ENCODE measurements around the gene SLC25A12.

SLC25A12 gene

DNA sequence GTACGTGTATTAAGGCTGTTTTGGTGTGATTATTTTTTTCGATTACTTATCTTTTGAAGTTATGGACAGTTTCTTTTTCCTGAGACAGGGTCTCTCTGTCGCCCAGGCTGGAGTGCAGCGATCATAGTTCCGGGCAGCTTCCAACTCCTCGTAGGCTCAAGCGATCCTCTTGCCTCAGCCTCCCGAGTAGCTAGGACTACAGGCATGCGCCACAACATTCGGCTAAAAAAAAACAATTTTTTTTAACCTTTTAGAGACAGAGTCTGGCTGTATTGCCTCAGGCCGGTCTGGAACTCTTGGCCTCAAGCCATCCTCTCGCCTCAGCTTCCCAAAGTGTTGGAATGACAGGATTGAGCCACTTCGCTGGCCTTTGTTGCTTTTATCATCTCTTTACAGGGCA, 29.2 kb upstream of the SLC25A12 start:
- H3K4me3 ChIP-seq (ENCODE audit: control insufficient read depth in 1 of 7, extremely low read depth in 1 of 7, insufficient read depth in 4 of 7, low read depth in 2 of 7, low read length in 6 of 7) = peak overlapping the region in 6 of 7 experiments; percentile 80 to 99 (median 92)
- no peaks in the 10 kb centered on the region for H3K9me3 ChIP-seq (ENCODE audit: control extremely low read depth in 1 of 5, control insufficient read depth in 4 of 5, insufficient read depth in 2 of 5, low read depth in 1 of 5, low read length in 4 of 5)
- ChIA-PET CTCF (interaction anchor here (0.9 to 1.9 kb wide), 4 partner anchors 9 to 183 kb away, joined by 3 to 6 read pairs (median 4); no protein-coding TSS in a partner anchor), POLR2A (no interaction called here)
- H3K27me3 ChIP-seq (replicated peaks in 2 of 5; ENCODE audit: control insufficient read depth in 4 of 5, insufficient read depth in 5 of 5, low read length in 4 of 5) = no peaks in the 10 kb centered on the region
- peak overlapping the region; percentile 90 to 96 for H3K27ac ChIP-seq (ENCODE audit: insufficient read depth in 1 of 2, low read depth in 1 of 2, low read length in 2 of 2, poor library complexity in 1 of 2, severe bottlenecking in 2 of 2)
- H3K36me3 ChIP-seq (ENCODE audit: control insufficient read depth in 4 of 4, insufficient read depth in 4 of 4, low read length in 3 of 4) = peaks cover under 1 to 20% (median 10%) of the 10 kb centered on the region in 4 experiments
- no peak for DNase-seq
- WGBS (ENCODE audit: insufficient coverage) = 66% methylated on average over 12 of the region's 13 CpGs
- H3K4me1 ChIP-seq (ENCODE audit: control extremely low read depth in 1 of 4, control insufficient read depth in 4 of 4, insufficient read depth in 4 of 4, low read length in 3 of 4) = peaks cover 11 to 30% (median 22%) of the 10 kb centered on the region in 4 experiments

DNA sequence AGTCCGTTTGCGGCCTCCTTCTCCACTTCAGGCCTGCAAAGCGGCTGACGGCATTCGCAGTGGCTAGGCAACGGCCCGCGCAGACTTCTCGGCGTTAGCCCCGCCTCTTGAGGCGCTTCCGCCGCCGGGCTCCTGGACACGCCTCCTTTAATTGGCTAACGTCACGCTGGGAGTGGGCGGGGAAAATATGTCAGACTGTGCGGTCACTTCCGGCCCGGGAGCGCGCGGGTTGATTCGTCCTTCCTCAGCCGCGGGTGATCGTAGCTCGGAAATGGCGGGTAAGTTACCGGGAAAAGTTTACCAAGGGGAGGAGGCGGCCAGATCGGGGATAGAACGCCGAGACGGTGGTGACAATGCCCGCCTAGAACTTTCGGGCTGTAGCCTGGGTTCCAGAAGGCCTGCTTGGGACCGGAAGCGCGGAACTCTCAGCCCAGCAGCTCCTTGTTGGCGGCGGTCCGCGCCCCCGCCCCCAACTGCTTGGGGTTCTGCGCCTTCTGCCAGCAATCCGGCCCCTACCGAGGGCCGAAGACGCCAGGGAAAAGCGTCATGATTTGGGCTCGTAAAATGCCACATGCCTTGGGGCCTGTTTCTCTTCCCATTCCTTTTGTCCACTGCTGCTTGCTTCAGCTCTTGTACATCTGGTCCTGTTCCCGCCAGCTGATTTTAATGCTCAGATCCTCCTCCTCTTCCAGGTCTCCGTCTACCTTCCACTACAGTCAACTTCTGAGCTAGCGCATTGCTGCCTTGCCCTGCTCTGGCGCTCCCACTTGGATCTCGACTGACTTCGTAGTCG, 28.4 kb upstream of the SLC25A12 start, which contains the start of gene HAT1:
Gene HAT1 (plus strand): TSS at position 232 of the 793 bp plus-strand sequence. CDS start 40 bp downstream, at position 272.
- DNase-seq = peak; percentile 97 to 99 (median 98)
- POLR2A ChIA-PET = no interaction called here

DNA sequence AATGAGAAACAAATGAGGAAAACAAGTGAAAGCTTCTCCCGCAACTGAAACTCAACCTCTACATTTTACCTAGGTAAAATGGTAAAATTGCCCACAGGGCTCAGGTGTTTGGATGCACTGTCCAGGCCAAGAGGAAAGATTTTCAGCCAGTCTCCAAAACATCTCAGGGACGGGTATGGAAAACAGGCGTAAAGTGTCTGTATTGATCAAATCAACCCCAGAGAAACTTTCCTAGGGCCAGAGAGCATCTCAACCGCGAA, 27.9 kb upstream of the SLC25A12 start:
- ChIA-PET CTCF (interaction anchor here (0.9 to 1.5 kb wide), 3 partner anchors 19 to 91 kb away, joined by 3 read pairs; partner anchors contain the start of gene SLC25A12), POLR2A (no interaction called here)

More for the DNA sequence above, 28.4 kb upstream of the SLC25A12 start, which contains the start of gene HAT1:
- Histone ChIP-seq H3K4me3 (ENCODE audit: control insufficient read depth in 1 of 7, extremely low read depth in 1 of 7, insufficient read depth in 4 of 7, low read depth in 2 of 7, low read length in 6 of 7) (peak within 1 kb of the TSS; percentile 80 to 99 (median 90)), H3K27ac (ENCODE audit: insufficient read depth in 1 of 2, low read depth in 1 of 2, low read length in 2 of 2, poor library complexity in 1 of 2, severe bottlenecking in 2 of 2) (peak within 1 kb of the TSS; percentile 90 to 96), H3K27me3 (replicated peaks in 2 of 5; ENCODE audit: control insufficient read depth in 4 of 5, insufficient read depth in 5 of 5, low read length in 4 of 5) (no peaks in the 10 kb centered on the region), H3K9me3 (ENCODE audit: control extremely low read depth in 1 of 5, control insufficient read depth in 4 of 5, insufficient read depth in 2 of 5, low read depth in 1 of 5, low read length in 4 of 5) (no peaks in the 10 kb centered on the region), H3K36me3 (ENCODE audit: control insufficient read depth in 4 of 4, insufficient read depth in 4 of 4, low read length in 3 of 4) (peaks cover 0 to 12% (median 7%) of the 10 kb centered on the region in 4 experiments), H3K4me1 (ENCODE audit: control extremely low read depth in 1 of 4, control insufficient read depth in 4 of 4, insufficient read depth in 4 of 4, low read length in 3 of 4) (peaks cover 11 to 30% (median 22%) of the 10 kb centered on the region in 4 experiments)
- 0% methylated on average over 56 of the region's 61 CpGs for WGBS (ENCODE audit: insufficient coverage)
- CTCF ChIA-PET = interaction anchor here (0.9 to 1.9 kb wide), 5 partner anchors 8 to 128 kb away, joined by 3 to 6 read pairs (median 3); partner anchors contain the start of gene SLC25A12

DNA sequence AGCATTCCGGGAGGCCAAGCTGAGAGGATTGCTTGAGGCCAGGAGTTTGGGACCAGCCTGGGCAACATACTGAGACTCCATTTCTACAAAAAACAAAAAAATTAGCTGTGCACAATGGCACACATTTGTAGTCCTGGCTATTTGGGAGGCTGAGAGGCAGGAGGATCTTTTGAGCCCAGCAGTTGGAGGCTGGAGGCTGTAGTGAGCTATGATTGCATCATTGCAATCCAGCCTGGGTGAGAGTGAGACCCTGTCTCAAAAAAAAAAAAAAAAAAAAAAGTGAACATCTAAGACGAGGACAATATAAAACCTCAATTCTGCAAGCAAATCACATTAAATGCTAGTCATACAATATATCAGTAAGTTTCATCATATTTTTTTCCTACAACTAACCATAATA, 25.4 kb upstream of the SLC25A12 start:
- no peak for DNase-seq
- POLR2A ChIA-PET = no interaction called here
- no peaks in the 10 kb centered on the region for H3K36me3 ChIP-seq (ENCODE audit: control insufficient read depth in 4 of 4, insufficient read depth in 4 of 4, low read length in 3 of 4)
- peaks cover 11 to 24% (median 20%) of the 10 kb centered on the region in 4 experiments for H3K4me1 ChIP-seq (ENCODE audit: control extremely low read depth in 1 of 4, control insufficient read depth in 4 of 4, insufficient read depth in 4 of 4, low read length in 3 of 4)
- H3K27ac ChIP-seq (ENCODE audit: insufficient read depth in 1 of 2, low read depth in 1 of 2, low read length in 2 of 2, poor library complexity in 1 of 2, severe bottlenecking in 2 of 2) = no peak overlapping the region
- WGBS (ENCODE audit: insufficient coverage) = 100% methylated on average over 1 of the region's 2 CpGs
- CTCF ChIA-PET = no interaction called here
- no peak overlapping the region for H3K4me3 ChIP-seq (ENCODE audit: control insufficient read depth in 1 of 7, extremely low read depth in 1 of 7, insufficient read depth in 4 of 7, low read depth in 2 of 7, low read length in 6 of 7)
- no peaks in the 10 kb centered on the region for H3K9me3 ChIP-seq (ENCODE audit: control extremely low read depth in 1 of 5, control insufficient read depth in 4 of 5, insufficient read depth in 2 of 5, low read depth in 1 of 5, low read length in 4 of 5)
- no peaks in the 10 kb centered on the region for H3K27me3 ChIP-seq (replicated peaks in 2 of 5; ENCODE audit: control insufficient read depth in 4 of 5, insufficient read depth in 5 of 5, low read length in 4 of 5)

More for the DNA sequence above, 27.9 kb upstream of the SLC25A12 start:
- H3K36me3 ChIP-seq (ENCODE audit: control insufficient read depth in 4 of 4, insufficient read depth in 4 of 4, low read length in 3 of 4) = peaks cover 0 to 7% (median 3%) of the 10 kb centered on the region in 4 experiments
- no peaks in the 10 kb centered on the region for H3K27me3 ChIP-seq (replicated peaks in 2 of 5; ENCODE audit: control insufficient read depth in 4 of 5, insufficient read depth in 5 of 5, low read length in 4 of 5)
- peaks cover 11 to 30% (median 22%) of the 10 kb centered on the region in 4 experiments for H3K4me1 ChIP-seq (ENCODE audit: control extremely low read depth in 1 of 4, control insufficient read depth in 4 of 4, insufficient read depth in 4 of 4, low read length in 3 of 4)
- no peaks in the 10 kb centered on the region for H3K9me3 ChIP-seq (ENCODE audit: control extremely low read depth in 1 of 5, control insufficient read depth in 4 of 5, insufficient read depth in 2 of 5, low read depth in 1 of 5, low read length in 4 of 5)
- H3K27ac ChIP-seq (ENCODE audit: insufficient read depth in 1 of 2, low read depth in 1 of 2, low read length in 2 of 2, poor library complexity in 1 of 2, severe bottlenecking in 2 of 2) = peak overlapping the region; percentile 90 to 96
- 7% methylated on average over 3 of the region's 5 CpGs for WGBS (ENCODE audit: insufficient coverage)
- peak overlapping the region; percentile 58 to 99 (median 90) for H3K4me3 ChIP-seq (ENCODE audit: control insufficient read depth in 1 of 7, extremely low read depth in 1 of 7, insufficient read depth in 4 of 7, low read depth in 2 of 7, low read length in 6 of 7)
- DNase-seq = no peak

DNA sequence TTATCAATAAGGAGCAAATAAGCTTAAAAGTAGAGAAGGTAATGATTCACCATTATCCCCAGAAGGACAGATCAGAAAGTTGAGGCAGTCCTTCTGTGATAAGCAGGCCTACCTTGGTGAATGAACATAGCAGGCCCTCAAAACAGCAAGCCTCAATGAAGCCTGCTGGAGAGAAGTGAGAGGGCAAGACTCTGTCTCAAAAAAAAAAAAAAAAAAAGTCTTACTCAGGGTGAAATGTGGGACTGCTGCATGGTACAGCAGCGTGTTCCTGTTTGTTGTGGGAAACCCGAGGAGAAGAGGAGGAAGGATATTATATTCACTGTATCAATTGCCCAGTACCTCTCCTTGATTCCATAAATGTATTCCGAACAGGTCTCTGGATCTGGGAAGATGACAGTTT, 19.5 kb upstream of the SLC25A12 start:
- no peaks in the 10 kb centered on the region for H3K36me3 ChIP-seq (ENCODE audit: control insufficient read depth in 4 of 4, insufficient read depth in 4 of 4, low read length in 3 of 4)
- ChIA-PET POLR2A (no interaction called here), CTCF (interaction anchor here (0.8 to 1.5 kb wide), 3 partner anchors 8 to 18 kb away, joined by 3 to 4 read pairs (median 3); partner anchors contain the start of gene HAT1)
- no peak overlapping the region for H3K4me3 ChIP-seq (ENCODE audit: control insufficient read depth in 1 of 7, extremely low read depth in 1 of 7, insufficient read depth in 4 of 7, low read depth in 2 of 7, low read length in 6 of 7)
- no peak for DNase-seq
- H3K27me3 ChIP-seq (replicated peaks in 2 of 5; ENCODE audit: control insufficient read depth in 4 of 5, insufficient read depth in 5 of 5, low read length in 4 of 5) = no peaks in the 10 kb centered on the region
- 100% methylated on average over 1 of the region's 3 CpGs for WGBS (ENCODE audit: insufficient coverage)
- no peak overlapping the region for H3K27ac ChIP-seq (ENCODE audit: insufficient read depth in 1 of 2, low read depth in 1 of 2, low read length in 2 of 2, poor library complexity in 1 of 2, severe bottlenecking in 2 of 2)
- H3K4me1 ChIP-seq (ENCODE audit: control extremely low read depth in 1 of 4, control insufficient read depth in 4 of 4, insufficient read depth in 4 of 4, low read length in 3 of 4) = no peaks in the 10 kb centered on the region
- H3K9me3 ChIP-seq (ENCODE audit: control extremely low read depth in 1 of 5, control insufficient read depth in 4 of 5, insufficient read depth in 2 of 5, low read depth in 1 of 5, low read length in 4 of 5) = peaks cover 0 to 2% (median 0%) of the 10 kb centered on the region in 5 experiments

DNA sequence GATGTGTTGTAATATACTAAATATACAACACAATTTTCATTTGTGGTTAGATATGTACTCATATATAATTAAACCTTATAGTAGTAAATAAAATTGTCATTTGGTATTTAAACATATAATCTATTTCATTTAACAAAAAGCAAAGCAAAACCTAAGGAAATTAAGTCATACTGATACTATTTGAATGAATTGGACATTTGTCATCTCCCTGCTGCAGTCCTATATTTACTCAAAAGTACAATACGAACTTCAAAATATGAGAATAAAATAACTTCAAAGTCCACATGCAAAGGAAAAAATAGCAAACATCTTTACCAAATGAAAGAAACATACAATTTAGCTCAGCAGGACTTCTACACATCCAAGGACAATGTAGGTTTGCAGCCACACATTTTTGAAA, 16.4 kb upstream of the SLC25A12 start:
- Histone ChIP-seq H3K4me1 (ENCODE audit: control extremely low read depth in 1 of 4, control insufficient read depth in 4 of 4, insufficient read depth in 4 of 4, low read length in 3 of 4) (no peaks in the 10 kb centered on the region), H3K27ac (ENCODE audit: insufficient read depth in 1 of 2, low read depth in 1 of 2, low read length in 2 of 2, poor library complexity in 1 of 2, severe bottlenecking in 2 of 2) (no peak overlapping the region), H3K4me3 (ENCODE audit: control insufficient read depth in 1 of 7, extremely low read depth in 1 of 7, insufficient read depth in 4 of 7, low read depth in 2 of 7, low read length in 6 of 7) (no peak overlapping the region), H3K9me3 (ENCODE audit: control extremely low read depth in 1 of 5, control insufficient read depth in 4 of 5, insufficient read depth in 2 of 5, low read depth in 1 of 5, low read length in 4 of 5) (peaks cover 0 to 2% (median 0%) of the 10 kb centered on the region in 5 experiments), H3K36me3 (ENCODE audit: control insufficient read depth in 4 of 4, insufficient read depth in 4 of 4, low read length in 3 of 4) (no peaks in the 10 kb centered on the region), H3K27me3 (replicated peaks in 2 of 5; ENCODE audit: control insufficient read depth in 4 of 5, insufficient read depth in 5 of 5, low read length in 4 of 5) (no peaks in the 10 kb centered on the region)
- no CpG with 5 or more reads among the region's 1 CpG for WGBS (ENCODE audit: insufficient coverage)
- POLR2A ChIA-PET = no interaction called here
- CTCF ChIA-PET = no interaction called here
- no peak for DNase-seq

DNA sequence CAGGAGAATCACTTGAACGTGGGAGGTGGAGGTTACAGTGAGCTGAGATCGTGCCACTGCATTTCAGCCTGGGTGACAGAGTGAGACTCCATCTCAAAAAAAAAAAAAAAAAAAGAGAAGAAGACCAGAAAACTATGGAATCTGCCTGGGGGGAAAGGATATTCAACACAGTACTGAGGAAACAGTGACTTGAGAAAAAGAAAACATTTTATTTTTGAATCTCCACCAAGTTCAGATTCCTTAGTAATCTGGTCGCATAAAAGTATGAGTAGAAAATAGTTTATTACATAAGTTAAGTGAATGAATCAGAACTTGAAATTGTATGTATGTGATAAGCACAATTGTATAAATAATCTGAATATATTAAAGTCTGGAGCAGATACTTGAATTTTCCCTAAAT, 15.2 kb upstream of the SLC25A12 start:
- H3K36me3 ChIP-seq (ENCODE audit: control insufficient read depth in 4 of 4, insufficient read depth in 4 of 4, low read length in 3 of 4) = no peaks in the 10 kb centered on the region
- H3K9me3 ChIP-seq (ENCODE audit: control extremely low read depth in 1 of 5, control insufficient read depth in 4 of 5, insufficient read depth in 2 of 5, low read depth in 1 of 5, low read length in 4 of 5) = peaks cover 0 to 2% (median 0%) of the 10 kb centered on the region in 5 experiments
- WGBS (ENCODE audit: insufficient coverage) = 100% methylated on average over 2 of the region's 3 CpGs
- H3K27me3 ChIP-seq (replicated peaks in 2 of 5; ENCODE audit: control insufficient read depth in 4 of 5, insufficient read depth in 5 of 5, low read length in 4 of 5) = no peaks in the 10 kb centered on the region
- H3K27ac ChIP-seq (ENCODE audit: insufficient read depth in 1 of 2, low read depth in 1 of 2, low read length in 2 of 2, poor library complexity in 1 of 2, severe bottlenecking in 2 of 2) = no peak overlapping the region
- H3K4me3 ChIP-seq (ENCODE audit: control insufficient read depth in 1 of 7, extremely low read depth in 1 of 7, insufficient read depth in 4 of 7, low read depth in 2 of 7, low read length in 6 of 7) = no peak overlapping the region
- no peak for DNase-seq
- ChIA-PET POLR2A (no interaction called here), CTCF (interaction anchor here (0.6 kb wide), 1 partner anchor 28 kb away, joined by 3 read pairs; no protein-coding TSS in a partner anchor)
- H3K4me1 ChIP-seq (ENCODE audit: control extremely low read depth in 1 of 4, control insufficient read depth in 4 of 4, insufficient read depth in 4 of 4, low read length in 3 of 4) = no peaks in the 10 kb centered on the region
